ENCODE measurements around the gene SH3GL1.
A peak's percentile ranks its signal among the peaks of the same experiment; 100 is the strongest.

SH3GL1 gene

DNA sequence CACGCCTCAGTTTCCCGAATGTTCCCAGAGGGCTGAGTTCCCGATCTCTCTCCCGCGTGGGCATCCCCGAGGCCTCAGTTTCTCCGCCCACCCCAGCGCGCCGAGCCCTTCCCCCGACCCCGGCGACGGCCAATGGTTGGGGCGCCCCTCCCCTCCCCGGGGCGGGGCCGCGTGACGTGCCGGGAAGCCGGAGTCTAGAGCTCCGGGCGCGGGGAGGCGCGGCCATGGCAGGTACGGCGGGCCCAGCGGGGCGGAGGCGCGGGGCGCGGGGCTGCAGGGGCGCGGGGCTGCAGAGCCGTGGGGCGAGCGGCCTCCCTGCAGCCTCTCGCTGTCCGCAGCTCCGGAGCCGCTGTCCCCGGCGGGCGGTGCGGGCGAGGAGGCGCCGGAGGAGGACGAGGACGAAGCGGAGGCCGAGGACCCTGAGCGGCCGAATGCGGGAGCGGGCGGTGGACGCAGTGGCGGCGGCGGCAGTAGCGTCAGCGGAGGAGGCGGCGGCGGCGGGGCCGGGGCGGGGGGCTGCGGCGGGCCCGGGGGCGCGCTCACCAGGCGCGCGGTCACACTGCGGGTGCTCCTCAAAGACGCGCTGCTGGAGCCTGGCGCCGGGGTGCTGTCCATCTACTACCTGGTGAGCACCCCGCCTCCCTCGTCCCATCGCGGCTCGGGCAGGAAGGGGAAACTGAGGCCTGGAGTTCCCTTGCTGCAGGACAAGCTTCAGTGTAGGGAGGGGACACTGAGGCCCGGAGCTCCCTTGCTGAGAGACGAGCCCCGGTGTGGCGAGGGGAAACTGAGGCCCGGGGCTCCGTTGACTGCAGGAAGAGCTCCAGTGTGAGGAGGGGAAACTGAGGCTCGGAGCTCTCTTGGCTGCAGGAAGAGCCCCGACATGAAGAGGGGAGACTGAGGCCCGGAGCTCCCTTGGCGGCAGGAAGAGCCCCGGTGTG lies 56.7 kb downstream of the SH3GL1 start, which contains the start of gene MPND:
TSS of gene MPND (plus strand) at position 193 of the 938 bp plus-strand sequence. CDS start at position 225, 32 bp downstream.
- Histone ChIP-seq H3K4me1 (ENCODE audit: control insufficient read depth in 1 of 2, insufficient read depth in 2 of 2, low read length in 2 of 2) (peaks cover 12% of the 10 kb centered on the region in 2 experiments), H3K79me2 (ENCODE audit: control insufficient read depth, insufficient read depth, low read length, poor library complexity) (peaks cover 4% of the 10 kb centered on the region), H2BK5ac (ENCODE audit: low read depth, low read length, poor library complexity) (peak within 1 kb of the TSS; percentile 97), H3K27me3 (ENCODE audit: insufficient read depth, low read length) (no peaks in the 10 kb centered on the region), H2BK120ac (ENCODE audit: insufficient read depth, low read length, poor library complexity) (peak within 1 kb of the TSS; percentile 98), H3K27ac (ENCODE audit: low read depth, low read length) (peak within 1 kb of the TSS; percentile 95), H3K4ac (ENCODE audit: low read depth, low read length) (peak within 1 kb of the TSS; percentile 84), H4K12ac (ENCODE audit: low read depth, low read length) (peak within 1 kb of the TSS; percentile 99), H3K4me2 (ENCODE audit: low read length) (peak within 1 kb of the TSS; percentile 89), H3K18ac (ENCODE audit: low read length) (peak within 1 kb of the TSS; percentile 98), H3K14ac (ENCODE audit: low read length) (peak within 1 kb of the TSS; percentile 95), H2AFZ (ENCODE audit: insufficient read depth, low read length, poor library complexity) (peak within 1 kb of the TSS; percentile 90), H3K36me3 (ENCODE audit: control insufficient read depth in 1 of 2, insufficient read depth in 2 of 2, low read length in 2 of 2) (peaks cover 8 to 13% of the 10 kb centered on the region in 2 experiments), H2BK12ac (ENCODE audit: low read length) (peak within 1 kb of the TSS; percentile 17), H4K8ac (ENCODE audit: low read depth, low read length) (peak within 1 kb of the TSS; percentile 98), H3K23ac (ENCODE audit: low read length) (no peak within 1 kb of the TSS), H3K9me3 (ENCODE audit: insufficient read depth, low read depth, low read length) (no peaks in the 10 kb centered on the region), H2AK5ac (ENCODE audit: low read length) (peak within 1 kb of the TSS; percentile 99), H3K79me1 (ENCODE audit: low read length) (peaks cover 12% of the 10 kb centered on the region), H3K4me3 (ENCODE audit: low read depth, low read length) (peak within 1 kb of the TSS; percentile 95), H4K91ac (ENCODE audit: low read depth, low read length) (peak within 1 kb of the TSS; percentile 98), H3K9ac (ENCODE audit: low read length) (peak within 1 kb of the TSS; percentile 94)
- peak; percentile 88 to 91 for DNase-seq
- no CpG with 5 or more reads among the region's 101 CpGs for WGBS (ENCODE audit: extremely low coverage, insufficient coverage, insufficient read length)

DNA sequence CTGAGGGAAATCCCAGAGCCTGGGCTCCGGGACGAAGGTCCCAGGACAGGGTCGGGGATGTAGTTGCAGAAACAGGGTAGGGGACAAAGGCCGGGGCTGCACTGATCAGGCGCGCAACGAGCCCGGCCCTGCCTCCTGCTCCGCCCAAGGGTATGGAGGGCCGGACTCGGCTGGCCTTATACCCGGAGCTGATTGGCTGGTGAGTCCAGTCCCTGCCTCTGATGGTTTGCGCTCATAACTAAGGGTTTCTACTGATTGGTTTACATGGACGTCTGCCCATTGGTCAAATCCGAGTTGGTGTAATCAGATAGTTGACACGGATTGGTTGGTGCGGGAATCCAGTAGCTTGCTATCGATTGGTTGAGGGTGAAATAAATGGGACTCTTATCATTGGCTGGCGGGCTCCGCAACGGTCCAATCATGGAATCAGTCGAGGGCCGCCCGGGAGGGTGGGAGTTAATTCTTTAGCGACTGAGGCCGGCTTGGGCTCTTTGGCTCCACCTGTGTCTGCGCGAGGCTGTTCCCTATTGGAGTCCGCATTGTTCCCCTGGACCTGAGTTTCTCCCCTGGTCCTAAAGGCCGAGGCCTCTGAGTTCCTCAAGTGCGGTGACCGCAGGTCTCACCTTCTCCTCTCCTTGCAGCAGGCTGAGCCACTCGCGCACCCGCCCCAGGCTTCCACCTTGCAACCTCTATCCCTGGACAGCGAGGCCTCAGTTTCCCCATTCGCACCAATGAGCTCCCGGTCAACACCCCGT lies 57.6 kb downstream of the SH3GL1 start:
- Histone ChIP-seq H2BK5ac (ENCODE audit: low read depth, low read length, poor library complexity) (peak overlapping the region; percentile 97), H3K18ac (ENCODE audit: low read length) (peak overlapping the region; percentile 98), H3K79me2 (ENCODE audit: control insufficient read depth, insufficient read depth, low read length, poor library complexity) (peaks cover 6% of the 10 kb centered on the region), H3K27me3 (ENCODE audit: insufficient read depth, low read length) (no peaks in the 10 kb centered on the region), H2BK120ac (ENCODE audit: insufficient read depth, low read length, poor library complexity) (peak overlapping the region; percentile 98), H3K4me3 (ENCODE audit: low read depth, low read length) (peak overlapping the region; percentile 75), H2AK5ac (ENCODE audit: low read length) (peak overlapping the region; percentile 99), H3K36me3 (ENCODE audit: control insufficient read depth in 1 of 2, insufficient read depth in 2 of 2, low read length in 2 of 2) (peaks cover 8 to 13% of the 10 kb centered on the region in 2 experiments), H3K4me1 (ENCODE audit: control insufficient read depth in 1 of 2, insufficient read depth in 2 of 2, low read length in 2 of 2) (peaks cover 12 to 16% of the 10 kb centered on the region in 2 experiments), H2AFZ (ENCODE audit: insufficient read depth, low read length, poor library complexity) (peak overlapping the region; percentile 90), H3K9me3 (ENCODE audit: insufficient read depth, low read depth, low read length) (no peaks in the 10 kb centered on the region), H2BK12ac (ENCODE audit: low read length) (peak overlapping the region; percentile 4), H3K14ac (ENCODE audit: low read length) (peak overlapping the region; percentile 95), H3K79me1 (ENCODE audit: low read length) (peaks cover 19% of the 10 kb centered on the region), H4K12ac (ENCODE audit: low read depth, low read length) (peak overlapping the region; percentile 99), H4K91ac (ENCODE audit: low read depth, low read length) (peak overlapping the region; percentile 98), H4K8ac (ENCODE audit: low read depth, low read length) (peak overlapping the region; percentile 98), H3K4me2 (ENCODE audit: low read length) (peak overlapping the region; percentile 89), H3K23ac (ENCODE audit: low read length) (no peak overlapping the region), H3K4ac (ENCODE audit: low read depth, low read length) (peak overlapping the region; percentile 84), H3K27ac (ENCODE audit: low read depth, low read length) (peak overlapping the region; percentile 95), H3K9ac (ENCODE audit: low read length) (peak overlapping the region; percentile 94)
- no CpG with 5 or more reads among the region's 39 CpGs for WGBS (ENCODE audit: extremely low coverage, insufficient coverage, insufficient read length)
- DNase-seq: peak; percentile 99 to 100

DNA sequence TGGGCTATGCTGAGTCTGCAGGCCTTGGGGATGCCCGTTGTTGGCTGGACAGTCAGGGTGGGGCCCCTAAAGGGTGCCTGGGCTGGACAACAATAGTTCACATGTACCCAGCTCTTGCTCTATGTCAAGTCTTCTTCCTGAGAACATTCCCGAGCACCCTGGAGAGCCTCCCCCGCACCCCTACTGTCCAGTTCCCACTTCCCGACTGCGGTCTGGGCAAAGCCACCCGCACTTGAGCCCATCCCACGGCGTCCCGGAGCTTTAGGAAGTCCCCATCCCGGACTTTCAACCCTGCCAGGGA lies 58.1 kb downstream of the SH3GL1 start:
- peak overlapping the region; percentile 98 for H3K18ac ChIP-seq (ENCODE audit: low read length)

More for the DNA sequence above, 58.1 kb downstream of the SH3GL1 start:
- no peak for DNase-seq
- H4K8ac ChIP-seq (ENCODE audit: low read depth, low read length): peak overlapping the region; percentile 98
- no CpG with 5 or more reads among the region's 10 CpGs for WGBS (ENCODE audit: extremely low coverage, insufficient coverage, insufficient read length)
- peak overlapping the region; percentile 95 for H3K14ac ChIP-seq (ENCODE audit: low read length)
- H3K4me2 ChIP-seq (ENCODE audit: low read length): peak overlapping the region; percentile 77
- H3K9me3 ChIP-seq (ENCODE audit: insufficient read depth, low read depth, low read length): no peaks in the 10 kb centered on the region
- H2BK12ac ChIP-seq (ENCODE audit: low read length): no peak overlapping the region
- peak overlapping the region; percentile 98 for H2BK120ac ChIP-seq (ENCODE audit: insufficient read depth, low read length, poor library complexity)
- peak overlapping the region; percentile 95 for H3K27ac ChIP-seq (ENCODE audit: low read depth, low read length)
- H4K12ac ChIP-seq (ENCODE audit: low read depth, low read length): peak overlapping the region; percentile 99
- peak overlapping the region; percentile 94 for H3K9ac ChIP-seq (ENCODE audit: low read length)
- H2BK5ac ChIP-seq (ENCODE audit: low read depth, low read length, poor library complexity): peak overlapping the region; percentile 97
- peak overlapping the region; percentile 99 for H2AK5ac ChIP-seq (ENCODE audit: low read length)
- peaks cover 6% of the 10 kb centered on the region for H3K79me2 ChIP-seq (ENCODE audit: control insufficient read depth, insufficient read depth, low read length, poor library complexity)
- peaks cover 8 to 13% of the 10 kb centered on the region in 2 experiments for H3K36me3 ChIP-seq (ENCODE audit: control insufficient read depth in 1 of 2, insufficient read depth in 2 of 2, low read length in 2 of 2)
- peak overlapping the region; percentile 72 for H2AFZ ChIP-seq (ENCODE audit: insufficient read depth, low read length, poor library complexity)
- peak overlapping the region; percentile 84 for H3K4ac ChIP-seq (ENCODE audit: low read depth, low read length)
- peak overlapping the region; percentile 65 for H3K4me3 ChIP-seq (ENCODE audit: low read depth, low read length)
- no peak overlapping the region for H3K23ac ChIP-seq (ENCODE audit: low read length)
- H4K91ac ChIP-seq (ENCODE audit: low read depth, low read length): peak overlapping the region; percentile 98
- peaks cover 12 to 17% of the 10 kb centered on the region in 2 experiments for H3K4me1 ChIP-seq (ENCODE audit: control insufficient read depth in 1 of 2, insufficient read depth in 2 of 2, low read length in 2 of 2)
- no peaks in the 10 kb centered on the region for H3K27me3 ChIP-seq (ENCODE audit: insufficient read depth, low read length)
- H3K79me1 ChIP-seq (ENCODE audit: low read length): peaks cover 19% of the 10 kb centered on the region
